Mucosa of descending colon (tissue), 3 donors: Measurements from ENCODE around the gene PROX2. TPM values are rescaled to one million over a fixed set of nuclear protein-coding genes. Genes with fewer than 3 reads are reported as not detected.

Experiments used
- ATAC-seq: fragments of 200-7000 bp; cut with Tn5 transposase; one replicate; pipeline ENCODE4 v1.9.1; 2020; ENCODE audit warnings: mild to moderate bottlenecking, moderate library complexity
- DNase-seq, 3 donors: peaks; one replicate each; pipeline ENCODE4 v3.0.0-alpha.2; 2020
- H3K36me3 ChIP-seq: fragments of 200-600 bp; one replicate; pipeline ENCODE4 v1.8.0; 2021; ENCODE audit warnings: low read depth, mild to moderate bottlenecking
- H3K4me1 ChIP-seq: fragments of 200-600 bp; one replicate; pipeline ENCODE4 v1.8.0; 2021; ENCODE audit warnings: low read depth, mild to moderate bottlenecking
- H3K4me3 ChIP-seq: fragments of 200-600 bp; one replicate; pipeline ENCODE4 v1.8.0; 2021; ENCODE audit warnings: mild to moderate bottlenecking
- H3K9me3 ChIP-seq: fragments of 200-600 bp; one replicate; pipeline ENCODE4 v1.8.0; 2021; ENCODE audit warnings: mild to moderate bottlenecking
- CTCF ChIP-seq: fragments of 200-600 bp; IDR thresholded peaks from one replicate; pipeline ENCODE4 v1.8.0; 2022; ENCODE audit warnings: antibody characterized with exemption, mild to moderate bottlenecking
- intact Hi-C, 2 donors: fragments of 100-400 bp; cut with DNase I in 1 of 2; cut with micrococcal nuclease in 1 of 2; formaldehyde crosslinking; loops; one replicate each; pipeline versions ENCODE4 v1.11.0 to v1.11.1; 2022; cut with DNase I, micrococcal nuclease
- total RNA-seq, 3 donors: library from RNA; stranded (reverse); fragmentation: NEBNext Ultra II Directional in 2 of 3; extraction: Animal tissue kit (Norgen Biotek cat#: 25700) in 2 of 3; gene quantifications; one replicate each; pipeline versions ENCODE4 v1.2.1 to v1.2.4, GENCODE V29; 2021 to 2023
- donor health status: DM: no; HTN: no; CAD: no; lungs with moderate emphysema.
- donor health status: DM: no; HTN: no; CAD: no.
- donor health status: DM: no; HTN: yes; CAD: no.

Gene PROX2
- total RNA-seq, 3 donors from 2014 or later, result 0.07 to 0.09 TPM; not detected in 1

GRCh38 chr14:74909501-74909900 is 33.6 kb upstream of the PROX2 start:
- intact Hi-C loops, result loop anchor here in 1 of 2 donors (5.0 kb wide), 1 partner anchor 47 kb away; no protein-coding TSS in a partner anchor

GRCh38 chr14:74908861-74909341 is 33.0 kb upstream of the PROX2 start:
- Histone ChIP-seq H3K4me1 (peaks cover 12% of the 10 kb centered on the region), H3K36me3 (no peaks in the 10 kb centered on the region), H3K9me3 (no peaks in the 10 kb centered on the region), H3K4me3 (no peak overlapping the region)
- ATAC-seq, result no peak
- no peak for TF ChIP-seq CTCF
- intact Hi-C loops, result loop anchor here in 1 of 2 donors (5.0 kb wide), 1 partner anchor 47 kb away; no protein-coding TSS in a partner anchor
- no peak for DNase-seq

More at GRCh38 chr14:74909501-74909900, 33.6 kb upstream of the PROX2 start:
- H3K9me3 ChIP-seq, result no peaks in the 10 kb centered on the region
- no peak for TF ChIP-seq CTCF
- ATAC-seq (no peak), DNase-seq (no peak)
- H3K4me1 ChIP-seq, result peaks cover 12% of the 10 kb centered on the region
- H3K36me3 ChIP-seq, result no peaks in the 10 kb centered on the region
- H3K4me3 ChIP-seq, result no peak overlapping the region

DNA sequence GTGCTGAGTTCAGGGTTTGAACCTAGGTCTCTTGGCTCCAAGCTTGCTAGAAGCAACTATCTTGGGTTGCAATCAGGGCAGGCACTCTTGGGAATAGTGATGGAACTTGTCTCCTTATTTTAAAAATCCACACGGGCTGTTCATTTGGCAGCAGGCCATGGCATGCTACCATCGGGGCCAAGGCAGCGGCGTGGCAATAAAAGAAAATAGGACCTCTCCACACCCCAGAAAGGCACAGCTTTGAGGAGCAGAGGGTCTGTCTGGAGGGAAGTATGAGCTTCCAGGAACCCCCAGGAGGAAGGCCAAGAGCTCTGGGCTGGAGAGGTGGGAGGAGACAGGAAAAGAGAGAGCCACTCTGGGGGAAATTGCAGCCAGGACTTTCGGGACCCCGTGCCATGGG is 31.8 kb upstream of the PROX2 start:
- no peak overlapping the region for H3K4me3 ChIP-seq
- DNase-seq (no peak), ATAC-seq (no peak)
- H3K9me3 ChIP-seq, result no peaks in the 10 kb centered on the region
- TF ChIP-seq CTCF, result no peak
- peaks cover 5% of the 10 kb centered on the region for H3K36me3 ChIP-seq
- intact Hi-C loops, result loop anchor here in 1 of 2 donors (5.0 kb wide), 1 partner anchor 45 kb away; no protein-coding TSS in a partner anchor
- H3K4me1 ChIP-seq, result peaks cover 12% of the 10 kb centered on the region

DNA sequence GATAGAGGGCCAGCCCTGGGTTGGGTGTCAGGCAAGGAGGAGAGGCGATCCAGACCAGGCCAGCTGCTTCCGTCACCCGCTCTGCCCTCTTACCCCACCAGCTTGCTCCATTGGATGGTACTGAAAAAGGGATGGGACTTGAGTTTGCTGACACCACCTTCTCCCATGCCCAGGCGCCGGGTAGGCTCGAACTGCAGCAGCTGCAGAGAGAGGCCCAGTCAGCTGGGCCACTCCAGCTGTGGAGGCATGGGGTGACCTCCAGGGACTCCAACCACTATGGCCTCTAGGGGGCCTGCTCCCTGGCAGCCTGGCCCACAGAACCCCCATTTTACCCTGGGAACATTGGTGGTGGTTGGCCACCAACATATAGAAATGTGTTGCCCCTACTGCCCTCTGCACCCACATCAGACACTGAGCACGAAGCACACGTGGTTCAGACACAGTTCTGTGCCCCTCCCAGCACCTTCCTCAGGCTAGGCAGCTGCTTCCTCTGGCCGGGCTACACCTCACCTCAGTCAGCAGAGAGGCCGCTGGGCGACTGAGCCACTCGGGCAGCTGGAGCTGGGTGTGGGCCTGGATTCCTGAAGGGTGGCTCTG is 31.1 kb upstream of the PROX2 start:
- ATAC-seq, result peak; percentile 65
- H3K4me1 ChIP-seq, result peaks cover 12% of the 10 kb centered on the region
- TF ChIP-seq CTCF, result no peak
- intact Hi-C loops, result loop anchor here in 1 of 2 donors (5.0 kb wide), 1 partner anchor 45 kb away; no protein-coding TSS in a partner anchor
- no peak overlapping the region for H3K4me3 ChIP-seq
- no peaks in the 10 kb centered on the region for H3K9me3 ChIP-seq
- H3K36me3 ChIP-seq, result peaks cover 11% of the 10 kb centered on the region
- peak; percentile 46 to 69 (median 63) for DNase-seq

DNA sequence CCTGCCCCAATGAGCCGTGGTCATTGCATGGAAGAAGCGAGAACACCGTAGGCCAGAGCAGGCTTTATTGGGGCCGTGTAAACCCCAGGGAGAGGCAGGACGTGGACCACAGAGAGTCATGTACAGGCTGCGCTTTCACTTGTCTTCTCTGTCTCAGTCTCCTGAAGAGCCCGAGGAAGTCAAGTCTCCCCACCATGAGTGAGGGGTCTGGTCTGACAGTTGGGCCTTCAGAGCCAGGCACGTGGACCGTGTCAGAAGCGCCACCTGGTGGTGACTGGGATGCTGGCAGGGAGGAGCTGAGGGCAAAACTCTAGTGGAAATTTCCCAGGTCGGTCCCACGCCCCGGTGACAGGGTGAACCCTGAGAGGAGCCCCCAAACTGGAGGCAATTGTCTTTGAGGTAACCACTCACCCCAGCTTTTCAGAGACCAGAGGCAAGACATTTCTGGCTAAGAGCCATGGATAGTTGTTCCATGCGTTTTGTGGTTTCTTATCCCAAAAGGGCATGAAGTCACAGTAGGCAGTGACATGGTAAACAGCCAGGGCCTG is 29.7 kb upstream of the PROX2 start:
- no peak overlapping the region for H3K4me3 ChIP-seq
- DNase-seq, result peak in 2 of 3 donors; percentile 82 to 83
- peak; percentile 53 for ATAC-seq
- intact Hi-C loops, result loop anchor here in 1 of 2 donors (5.0 kb wide), 1 partner anchor 43 kb away; no protein-coding TSS in a partner anchor
- H3K36me3 ChIP-seq, result peaks cover 14% of the 10 kb centered on the region
- H3K4me1 ChIP-seq, result peaks cover 12% of the 10 kb centered on the region
- no peaks in the 10 kb centered on the region for H3K9me3 ChIP-seq
- TF ChIP-seq CTCF, result peak; percentile 75
